HepG2 (cell line): ENCODE data around the gene OLFM1. TPM values are rescaled to one million over a fixed set of nuclear protein-coding genes. Genes with fewer than 3 reads are reported as not detected.
A peak's percentile ranks its signal among the peaks of the same experiment; 100 is the strongest.

Experiments
- CEBPG ChIP-seq: IDR thresholded peaks from 2 replicates; pipeline ENCODE4 v1.6.1; 2016
- FLYWCH1 ChIP-seq: sonication (generic); formaldehyde crosslinking; IDR thresholded peaks from 2 replicates; pipeline ENCODE4 v1.8.1; 2023; ENCODE audit warnings: mild to moderate bottlenecking, missing genetic modification reagents
- HBP1 ChIP-seq: IDR thresholded peaks from 2 replicates; pipeline ENCODE4 v1.6.1; 2016; ENCODE audit warnings: low read depth, control low read depth
- HNRNPH1 ChIP-seq: fragments of 200-400 bp; formaldehyde crosslinking; optimal IDR thresholded peaks from 2 replicates; pipeline ENCODE3; 2017; ENCODE audit warnings: mild to moderate bottlenecking, low read depth, low read length
- KLF11 ChIP-seq: IDR thresholded peaks from 2 replicates; pipeline ENCODE4 v1.6.1; 2016; ENCODE audit warnings: missing compliant biosample characterization
- LBX2 ChIP-seq: sonication (generic); formaldehyde crosslinking; IDR thresholded peaks from 2 replicates; pipeline ENCODE4 v1.5.0; 2020; ENCODE audit warnings: missing genetic modification reagents, mild to moderate bottlenecking, borderline replicate concordance
- PLRG1 ChIP-seq: fragments of 450-650 bp; conservative IDR thresholded peaks from 2 replicates; pipeline ENCODE4 v1.6.1; 2016
- PRDM10 ChIP-seq: sonication (generic); formaldehyde crosslinking; IDR thresholded peaks from 2 replicates; pipeline ENCODE4 v1.4.0; 2020; ENCODE audit warnings: low read depth, missing genetic modification reagents
- RFXAP ChIP-seq: sonication (generic); formaldehyde crosslinking; IDR thresholded peaks from 2 replicates; pipeline ENCODE4 v1.4.0; 2020; ENCODE audit warnings: missing genetic modification reagents, borderline replicate concordance
- USF2 ChIP-seq, 2 experiments: sonication (generic) in 1 of 2; formaldehyde crosslinking in 1 of 2; IDR thresholded peaks; 2 replicates each; pipeline versions ENCODE4 v1.5.1 to v1.6.1; 2011 to 2020; ENCODE audit warnings: borderline replicate concordance in 1 of 2, low read depth in 1 of 2, low read length in 1 of 2, mild to moderate bottlenecking in 1 of 2, missing genetic modification reagents in 1 of 2, moderate library complexity in 1 of 2
- YY1 ChIP-seq: IDR thresholded peaks from 2 replicates; pipeline ENCODE4 v1.6.1; 2011; ENCODE audit warnings: low read length, low read depth, moderate library complexity, mild to moderate bottlenecking; ENCODE audit not compliant: insufficient read depth, insufficient replicate concordance
- ZFP37 ChIP-seq: sonication (generic); formaldehyde crosslinking; IDR thresholded peaks from 2 replicates; pipeline ENCODE4 v1.4.0; 2020; ENCODE audit warnings: missing genetic modification reagents, borderline replicate concordance
- ZKSCAN5 ChIP-seq: sonication (generic); formaldehyde crosslinking; IDR thresholded peaks from 2 replicates; pipeline ENCODE4 v1.5.1; 2020; ENCODE audit warnings: mild to moderate bottlenecking, missing genetic modification reagents
- ZKSCAN8 ChIP-seq: IDR thresholded peaks from 2 replicates; pipeline ENCODE4 v1.6.1; 2016; ENCODE audit warnings: borderline replicate concordance, missing genetic modification reagents, missing compliant biosample characterization
- ZNF10 ChIP-seq: sonication (generic); formaldehyde crosslinking; IDR thresholded peaks from 2 replicates; pipeline ENCODE4 v1.4.0; 2020; ENCODE audit warnings: mild to moderate bottlenecking, low read depth, missing genetic modification reagents, borderline replicate concordance
- ZNF510 ChIP-seq: sonication (generic); formaldehyde crosslinking; IDR thresholded peaks from 2 replicates; pipeline ENCODE4 v1.4.0; 2020; ENCODE audit warnings: low read depth, mild to moderate bottlenecking, missing genetic modification reagents
- ZNF550 ChIP-seq: sonication (generic); formaldehyde crosslinking; IDR thresholded peaks from 2 replicates; pipeline ENCODE4 v1.4.0; 2020; ENCODE audit warnings: mild to moderate bottlenecking, missing genetic modification reagents, borderline replicate concordance
- ZNF598 ChIP-seq: sonication (generic); formaldehyde crosslinking; IDR thresholded peaks from 2 replicates; pipeline ENCODE4 v1.5.1; 2020; ENCODE audit warnings: mild to moderate bottlenecking, missing genetic modification reagents, borderline replicate concordance
- ZNF644 ChIP-seq: IDR thresholded peaks from 2 replicates; pipeline ENCODE4 v1.6.1; 2016; ENCODE audit warnings: low read depth
- polyA plus RNA-seq, 8 experiments: library from polyadenylated mRNA; depleted of rRNA in 3 of 8; stranded (reverse) in 7 of 8; unstranded in 1 of 8; fragments of >200 nt; fragmentation: Illumina TruSeq in 4 of 8; extraction: Trizol in 4 of 8; gene quantifications; 2 replicates each; pipeline versions ENCODE4 v1.2.1 to v1.2.3, GENCODE V29; 2011 to 2016; ENCODE audit warnings: low read depth in 4 of 8, missing spikeins in 1 of 8, mixed read lengths in 1 of 8; ENCODE audit not compliant: insufficient read depth in 1 of 8
- total RNA-seq, 5 experiments: library from RNA; depleted of rRNA; stranded (reverse); fragments of >200 nt; fragmentation: Illumina TruSeq; extraction: Trizol; gene quantifications; 2 replicates each; pipeline ENCODE4 v1.2.3, GENCODE V29; 2016; ENCODE audit warnings: low read depth in 1 of 5
- TF ChIP-seq, protein P1 (sequence below): sonication (generic); formaldehyde crosslinking; IDR thresholded peaks from 2 replicates; pipeline ENCODE4 v1.4.0; 2020; ENCODE audit warnings: missing genetic modification reagents

The OLFM1 gene
- total and polyA plus RNA-seq, 2 of the 13 experiments (the other 11 are each of a cell fraction or from before 2014, with no cell fraction given): not detected

GRCh38 chr9:135085830-135086546 lies 1.5 kb upstream of the OLFM1 start (continued):
- TF ChIP-seq PRDM10 (CRISPR knock-in tag): no peak
- TF ChIP-seq CEBPG (CRISPR knock-in tag): 0 out of 2 replicates have a peak, but pooled peaks have one; percentile 16
- TF ChIP-seq RFXAP: no peak
- no peak; the same call in 1 of the 2 replicates for TF ChIP-seq ZNF598 (CRISPR knock-in tag)
- no peak for TF ChIP-seq ZNF10 (CRISPR knock-in tag)
- peak; percentile 20; the same call in 1 of the 2 replicates for TF ChIP-seq ZFP37 (CRISPR knock-in tag)
- no peak for TF ChIP-seq PLRG1
- TF ChIP-seq ZKSCAN8 (CRISPR knock-in tag): peak; percentile 55; the same call in 1 of the 2 replicates
- TF ChIP-seq, protein P1, sequence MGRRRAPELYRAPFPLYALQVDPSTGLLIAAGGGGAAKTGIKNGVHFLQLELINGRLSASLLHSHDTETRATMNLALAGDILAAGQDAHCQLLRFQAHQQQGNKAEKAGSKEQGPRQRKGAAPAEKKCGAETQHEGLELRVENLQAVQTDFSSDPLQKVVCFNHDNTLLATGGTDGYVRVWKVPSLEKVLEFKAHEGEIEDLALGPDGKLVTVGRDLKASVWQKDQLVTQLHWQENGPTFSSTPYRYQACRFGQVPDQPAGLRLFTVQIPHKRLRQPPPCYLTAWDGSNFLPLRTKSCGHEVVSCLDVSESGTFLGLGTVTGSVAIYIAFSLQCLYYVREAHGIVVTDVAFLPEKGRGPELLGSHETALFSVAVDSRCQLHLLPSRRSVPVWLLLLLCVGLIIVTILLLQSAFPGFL (CRISPR knock-in tag): no peak
- TF ChIP-seq ZNF510: no peak
- no peak for TF ChIP-seq FLYWCH1 (CRISPR knock-in tag)
- TF ChIP-seq HBP1 (CRISPR knock-in tag): no peak
- TF ChIP-seq YY1: peak; percentile 40
- no peak for TF ChIP-seq ZNF550 (CRISPR knock-in tag)
- no peak for TF ChIP-seq ZKSCAN5
- TF ChIP-seq LBX2 (CRISPR knock-in tag): no peak
- TF ChIP-seq HNRNPH1: no peak
- no peak for TF ChIP-seq USF2 (IDR thresholded peaks at IDR 0.05; ENCODE audit: low read depth, low read length)
- no peak; the same call in 1 of the 2 replicates for TF ChIP-seq USF2 (CRISPR knock-in tag; IDR thresholded peaks at IDR 0.05; ENCODE audit: borderline replicate concordance)
- peak; percentile 12; the same call in 1 of the 2 replicates for TF ChIP-seq ZNF644
- TF ChIP-seq KLF11: 0 out of 2 replicates have a peak, but pooled peaks have one; percentile 64
